ENCODE results near the gene IMPDH1.

Gene IMPDH1

DNA sequence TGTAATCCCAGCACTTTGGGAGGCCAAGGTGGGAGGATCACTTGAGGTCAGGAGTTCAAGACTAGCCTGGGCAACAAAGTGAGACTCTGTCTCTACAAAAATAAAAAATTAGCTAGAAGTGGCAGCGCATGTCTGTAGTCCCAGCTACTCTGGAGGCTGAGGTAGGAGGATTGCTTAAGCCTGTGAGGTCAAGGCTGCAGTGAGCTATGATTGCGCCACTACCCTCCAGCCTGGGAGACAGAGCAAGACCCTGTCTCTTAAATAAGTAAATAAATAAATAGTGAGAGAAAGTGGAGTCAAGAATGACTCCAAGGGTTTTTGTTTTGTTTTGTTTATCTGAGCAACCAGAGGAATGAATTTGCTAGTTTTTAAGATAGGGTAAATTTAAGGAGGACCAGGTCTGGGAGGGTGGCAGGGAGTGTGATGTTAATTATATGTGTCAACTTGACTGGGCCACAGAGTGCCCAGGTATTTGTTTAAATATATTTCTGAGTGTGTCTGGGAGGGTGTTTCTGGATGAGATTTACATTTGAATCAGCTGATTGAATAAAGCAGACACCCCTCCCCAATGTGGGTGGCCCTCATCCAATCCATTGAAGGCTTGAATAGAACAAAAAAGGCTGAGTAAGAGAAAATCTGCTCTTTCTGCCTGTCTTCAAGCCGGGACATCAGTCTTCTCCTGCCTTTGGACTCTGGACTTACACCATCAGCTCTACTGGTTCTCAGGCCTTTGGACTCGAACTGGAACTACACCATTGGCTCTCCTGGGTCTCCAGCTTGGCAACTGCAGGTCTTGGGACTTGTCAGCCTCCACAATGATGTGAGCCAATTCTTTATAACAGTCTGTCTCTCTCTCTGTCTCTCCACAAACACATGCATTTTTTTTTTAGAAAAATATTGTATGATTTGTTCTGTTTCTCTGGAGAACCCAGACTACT lies 23.5 kb downstream of the IMPDH1 start:
- no peak for DNase-seq

DNA sequence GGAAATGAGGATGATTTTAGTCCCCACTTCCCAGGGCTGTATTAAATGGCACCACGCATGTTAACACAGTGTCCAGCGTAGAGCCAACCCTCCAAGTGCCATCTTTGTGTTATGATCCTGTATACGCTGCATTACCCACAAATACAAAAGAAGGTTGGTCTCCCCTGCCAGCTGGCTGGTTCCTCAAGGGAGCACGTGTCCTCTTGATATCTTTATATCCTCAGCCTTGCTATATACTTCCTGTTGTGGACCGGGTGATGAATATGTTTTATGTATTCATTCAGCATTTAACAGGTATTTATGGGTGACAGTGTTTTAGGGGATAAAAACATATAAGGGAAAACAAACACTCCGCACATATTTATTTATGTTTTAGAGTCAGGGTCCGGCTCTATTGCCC lies 25.1 kb downstream of the IMPDH1 start:
- no peak for DNase-seq

DNA sequence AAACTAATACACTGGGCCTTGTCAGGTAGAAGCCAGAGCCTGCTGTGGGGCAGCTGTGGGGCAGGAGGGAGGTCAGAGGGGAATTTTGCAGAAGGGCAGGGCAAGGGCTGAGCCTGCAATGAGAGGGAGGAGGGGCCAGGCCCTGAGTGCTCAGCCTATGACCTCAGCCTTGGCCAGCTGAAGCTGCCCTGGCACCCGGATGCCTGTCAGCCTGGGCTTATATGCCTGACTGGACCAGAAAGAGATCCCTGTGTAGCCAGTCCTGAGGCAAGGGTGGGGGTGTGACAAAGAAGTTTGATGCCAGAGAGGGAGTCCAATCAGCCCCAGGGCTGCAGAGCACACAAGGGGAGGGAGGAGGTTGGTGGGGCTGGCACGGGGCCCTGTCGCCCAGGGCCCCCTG lies 26.0 kb downstream of the IMPDH1 start:
- DNase-seq, result no peak

DNA sequence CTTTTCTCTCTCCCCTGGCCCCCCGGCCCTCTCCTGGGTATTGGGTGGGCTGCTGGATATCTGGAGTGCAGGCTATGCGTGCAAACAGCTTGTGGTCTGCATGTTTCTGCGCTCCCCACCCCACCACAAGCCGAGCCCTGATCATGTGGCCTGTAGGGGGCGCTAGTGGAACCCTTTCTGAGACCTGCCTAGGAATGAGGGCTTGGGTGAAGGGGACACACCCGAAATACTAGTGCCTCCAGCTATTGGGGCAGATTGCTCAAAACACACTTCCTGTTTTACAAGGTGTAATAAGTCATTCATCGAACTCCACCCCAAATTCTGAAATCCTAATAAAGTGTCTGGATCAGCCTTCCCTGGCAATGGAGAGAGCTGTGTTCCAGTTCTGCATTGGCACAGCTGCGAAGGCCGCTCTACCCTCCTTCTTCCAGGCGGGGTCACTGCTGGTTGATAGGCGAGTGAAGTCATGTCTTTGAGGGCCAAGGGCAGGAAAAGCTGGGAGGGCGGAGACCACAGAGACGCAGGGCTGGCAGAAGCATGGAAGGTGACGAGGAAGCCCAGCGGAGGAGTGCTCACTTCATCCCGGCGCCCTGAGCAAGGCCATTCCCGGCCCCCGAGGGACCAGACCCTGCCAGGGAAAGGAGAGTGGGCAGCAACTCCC lies 28.5 kb downstream of the IMPDH1 start:
- peak; percentile 29 for DNase-seq

DNA sequence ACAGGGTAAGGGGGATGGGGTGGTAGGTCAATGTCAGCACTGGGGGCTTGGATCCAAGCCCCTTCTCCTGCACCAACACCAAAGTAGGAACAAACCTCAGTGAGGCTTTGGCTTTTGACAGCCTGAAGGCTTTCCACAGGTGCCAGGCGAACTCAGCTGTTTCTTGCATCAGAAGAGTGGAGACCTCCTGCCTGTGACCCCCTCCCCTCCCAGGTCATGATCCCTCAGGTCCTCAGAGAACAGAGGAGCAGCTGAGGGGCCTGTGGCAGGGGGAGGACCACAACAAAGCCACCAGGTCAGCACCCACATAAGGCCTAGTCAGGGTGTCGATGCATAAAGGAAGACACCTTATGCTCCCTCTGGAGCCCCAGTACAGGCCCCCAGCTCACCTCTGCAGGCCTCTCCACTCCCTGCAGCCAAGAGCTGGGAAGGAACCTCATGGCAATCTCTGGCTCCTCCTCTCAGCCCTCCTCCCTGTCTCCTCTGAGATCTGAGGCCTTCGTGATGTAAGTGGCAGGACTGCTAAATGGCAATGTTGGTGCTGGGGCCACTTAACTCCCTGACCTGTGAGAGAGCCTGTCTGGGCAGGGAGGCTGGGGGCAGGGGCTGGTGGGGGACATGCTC lies 29.2 kb downstream of the IMPDH1 start:
- no peak for DNase-seq

DNA sequence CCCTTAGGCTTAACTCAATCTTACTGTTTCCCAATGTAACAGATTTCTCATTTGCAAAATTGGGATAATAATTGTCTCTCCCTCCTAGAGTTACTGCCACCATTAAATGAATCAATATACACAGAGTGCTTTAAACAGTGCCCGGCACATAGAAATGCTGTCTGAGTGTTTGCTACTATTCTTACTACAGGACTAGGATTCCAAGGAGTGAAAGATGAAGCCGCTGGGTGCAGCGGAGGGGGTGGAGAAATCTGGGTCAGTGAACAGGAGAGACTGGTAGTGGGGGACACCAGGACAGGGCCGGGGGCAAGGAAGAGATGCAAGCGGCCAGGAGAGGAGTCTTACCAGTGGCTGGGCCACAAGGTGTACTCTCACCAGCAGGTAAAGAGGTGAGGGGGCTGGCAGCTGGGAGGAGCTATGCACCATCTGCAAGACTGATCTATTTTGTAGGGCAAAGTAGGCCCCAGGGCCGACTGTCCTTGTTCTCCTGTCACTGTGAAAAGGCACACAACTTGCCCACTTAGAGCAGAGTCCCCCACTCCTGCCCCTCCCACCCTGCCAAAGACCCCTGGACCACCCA lies 29.8 kb downstream of the IMPDH1 start:
- DNase-seq, result no peak

DNA sequence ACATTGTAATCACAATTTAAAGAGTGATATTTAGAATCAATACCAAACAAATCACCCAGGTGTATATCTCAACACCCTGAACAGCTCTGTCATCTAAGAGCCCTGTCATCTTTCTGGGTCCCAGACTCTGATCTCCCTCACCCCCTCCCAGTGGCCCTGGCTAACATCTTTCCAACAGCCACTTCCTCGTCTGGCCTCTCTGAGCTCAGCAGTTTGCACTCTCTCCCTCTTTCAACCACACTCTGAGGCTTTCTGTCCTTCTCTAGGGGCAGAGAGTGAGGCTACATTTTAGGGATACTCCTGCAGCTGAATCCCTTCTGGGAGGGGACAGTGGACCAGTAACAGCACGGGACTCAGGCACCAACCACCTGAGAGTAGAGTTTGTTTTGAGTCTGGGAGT lies 31.1 kb downstream of the IMPDH1 start:
- no peak for DNase-seq

DNA sequence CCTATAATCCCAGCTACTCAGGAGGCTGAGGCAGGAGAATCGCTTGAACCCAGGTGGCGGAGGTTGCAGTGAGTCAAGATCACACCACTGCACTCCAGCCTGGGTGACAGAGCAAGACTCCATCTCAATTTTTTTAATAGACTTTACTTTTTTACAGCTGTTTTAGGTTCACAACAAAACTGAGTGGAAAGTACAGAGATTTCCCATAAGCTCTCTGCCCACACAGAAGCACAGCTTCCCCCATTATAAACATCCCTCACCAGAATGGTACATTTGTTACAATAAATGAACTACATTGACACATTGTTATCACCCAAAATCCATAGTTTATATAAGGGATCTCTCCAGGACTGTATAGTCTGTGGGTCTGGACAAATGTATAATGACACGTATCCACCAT lies 33.7 kb downstream of the IMPDH1 start:
- DNase-seq, result no peak

DNA sequence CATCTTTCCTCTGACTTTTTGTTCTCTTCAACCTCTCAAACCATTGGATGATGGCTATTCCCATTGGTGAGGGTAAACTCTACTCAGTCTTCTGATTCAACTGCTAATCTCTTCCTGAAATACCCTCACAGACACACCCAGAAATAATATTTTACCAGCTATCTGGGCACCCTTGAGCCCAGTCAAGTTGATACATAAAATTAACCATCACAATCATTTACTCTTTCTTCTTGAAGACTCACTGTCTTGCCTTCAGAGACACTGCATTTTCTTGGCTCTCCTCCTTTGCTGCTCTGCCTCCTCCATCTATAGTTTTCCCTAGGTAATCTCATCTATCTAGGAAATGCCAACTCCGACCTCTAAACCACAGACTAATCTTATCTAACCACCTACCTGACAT lies 35.7 kb downstream of the IMPDH1 start:
- DNase-seq, result no peak

DNA sequence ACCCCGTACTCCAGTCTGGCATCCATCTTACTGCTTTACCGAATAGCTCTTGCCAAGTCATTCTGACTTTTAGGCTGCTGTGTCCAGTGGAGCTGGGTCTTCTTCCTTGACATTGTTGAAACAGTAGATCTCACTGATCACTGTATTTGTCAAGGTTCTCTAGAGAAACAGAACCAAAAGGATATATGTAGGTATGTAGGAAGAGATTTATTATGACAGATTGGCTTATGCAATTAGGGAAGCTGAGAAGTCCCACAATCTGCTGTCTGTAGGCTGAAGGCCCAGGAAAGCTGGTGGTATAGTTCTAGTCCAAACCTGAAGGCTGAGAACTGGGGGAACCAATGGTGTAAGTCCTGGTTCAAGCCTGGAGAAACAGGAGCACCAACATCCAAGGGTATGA lies 36.2 kb downstream of the IMPDH1 start:
- DNase-seq, result no peak

DNA sequence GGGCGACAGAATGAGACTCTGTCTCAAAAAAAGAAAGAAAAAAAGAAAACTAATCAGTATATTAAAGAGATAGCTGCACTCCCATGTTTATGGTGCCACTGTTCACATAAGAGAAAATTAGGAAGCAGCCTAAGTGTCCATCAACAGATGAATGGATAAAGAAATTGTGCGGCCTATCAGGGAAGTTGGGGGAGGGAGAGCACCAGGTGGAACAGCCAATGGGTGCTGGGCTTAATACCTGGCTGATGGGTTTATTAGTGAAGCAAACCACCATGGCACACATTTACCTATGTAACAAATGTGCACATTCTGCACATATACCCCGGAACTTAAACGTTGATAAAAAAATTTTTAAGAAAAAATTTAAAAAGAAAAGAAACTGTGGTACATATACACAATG lies 39.3 kb downstream of the IMPDH1 start:
- DNase-seq, result no peak

DNA sequence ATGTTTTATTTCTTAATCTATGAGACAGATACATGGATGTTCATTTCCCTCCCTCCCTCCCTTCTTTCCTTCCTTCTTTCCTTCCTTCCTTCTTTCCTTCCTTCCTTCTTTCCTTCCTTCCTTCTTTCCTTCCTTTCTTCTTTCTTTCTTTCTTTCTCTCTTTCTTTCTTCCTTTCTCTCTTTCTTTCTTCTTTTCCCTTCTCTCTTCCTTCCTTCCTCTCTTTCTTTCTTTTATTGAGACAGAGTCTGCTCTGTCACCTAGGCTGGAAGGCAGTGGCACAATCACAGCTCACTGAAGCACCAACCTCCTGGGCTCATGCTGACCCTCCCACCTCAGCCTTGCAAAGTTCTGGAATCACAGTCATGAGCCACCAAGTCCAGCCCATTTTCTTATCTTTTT lies 42.8 kb downstream of the IMPDH1 start:
- DNase-seq, result no peak

DNA sequence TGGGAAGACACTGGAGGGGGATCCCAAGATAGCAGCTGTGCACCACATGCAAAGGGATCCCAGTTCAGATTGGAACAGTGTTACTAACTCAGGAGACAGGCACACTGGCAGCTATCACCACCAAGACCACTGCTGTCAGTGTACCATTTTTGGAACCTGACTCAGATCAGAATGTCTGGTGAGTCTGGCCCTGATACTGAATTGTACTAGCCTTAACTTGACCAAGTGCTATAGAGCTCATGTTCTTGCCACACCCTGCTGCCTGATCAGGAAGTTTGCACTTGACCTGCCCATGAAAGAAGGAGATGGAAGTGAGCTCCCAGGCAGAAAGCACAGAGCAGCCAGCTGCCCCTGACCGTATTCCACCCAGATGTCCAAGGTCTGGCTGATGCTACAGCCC lies 43.5 kb downstream of the IMPDH1 start:
- DNase-seq, result no peak

DNA sequence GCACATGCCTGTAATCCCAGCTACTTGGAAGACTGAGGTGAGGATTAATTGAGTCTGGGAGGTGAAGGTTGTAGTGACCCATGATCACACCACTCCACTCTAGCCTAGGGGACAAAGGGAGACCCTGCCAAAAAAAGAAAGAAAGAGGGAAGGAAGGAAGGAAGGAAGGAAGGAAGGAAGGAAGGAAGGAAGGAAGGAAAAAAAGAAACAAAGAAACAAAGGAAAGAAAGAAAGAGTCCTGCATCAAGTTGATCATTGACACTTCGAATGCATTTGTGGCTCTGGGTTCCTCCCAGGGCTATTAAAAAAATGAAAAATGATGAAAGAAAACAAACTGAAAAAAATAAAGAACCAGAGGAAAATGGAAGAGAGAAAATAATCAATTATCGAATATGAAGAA lies 44.4 kb downstream of the IMPDH1 start:
- DNase-seq, result no peak

DNA sequence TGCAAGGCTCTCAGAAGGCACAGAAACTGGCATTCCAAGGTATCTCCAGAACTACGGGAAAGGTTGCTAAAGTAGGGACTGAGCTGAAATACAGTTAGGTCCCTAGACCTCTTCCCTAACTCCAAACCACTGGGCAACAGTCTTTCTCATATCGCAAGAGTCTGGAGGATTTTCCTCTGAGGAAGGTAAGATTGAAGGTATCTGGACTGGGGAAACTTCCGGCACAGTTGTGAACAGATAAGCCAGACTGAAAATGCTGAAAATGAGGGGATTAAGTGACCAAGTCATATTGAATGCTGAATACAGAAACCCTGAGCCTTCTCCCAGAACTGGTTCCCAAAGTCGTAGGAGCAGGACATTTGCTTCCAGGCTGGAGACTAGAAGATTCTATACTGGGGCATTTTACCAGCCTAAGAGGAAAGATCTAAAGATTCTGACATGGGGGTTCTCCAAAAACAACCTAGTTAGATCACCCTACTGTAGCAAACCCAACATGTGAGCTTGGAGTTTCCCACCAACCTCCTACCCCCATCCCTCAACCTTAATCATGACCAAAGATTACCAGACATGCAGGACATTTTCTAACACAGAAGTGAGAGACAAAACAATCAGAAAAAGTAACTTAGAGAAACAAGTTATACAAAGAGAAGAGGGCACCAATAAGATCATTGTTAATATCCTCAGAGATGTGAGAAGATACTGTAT lies 45.5 kb downstream of the IMPDH1 start:
- no peak for DNase-seq

DNA sequence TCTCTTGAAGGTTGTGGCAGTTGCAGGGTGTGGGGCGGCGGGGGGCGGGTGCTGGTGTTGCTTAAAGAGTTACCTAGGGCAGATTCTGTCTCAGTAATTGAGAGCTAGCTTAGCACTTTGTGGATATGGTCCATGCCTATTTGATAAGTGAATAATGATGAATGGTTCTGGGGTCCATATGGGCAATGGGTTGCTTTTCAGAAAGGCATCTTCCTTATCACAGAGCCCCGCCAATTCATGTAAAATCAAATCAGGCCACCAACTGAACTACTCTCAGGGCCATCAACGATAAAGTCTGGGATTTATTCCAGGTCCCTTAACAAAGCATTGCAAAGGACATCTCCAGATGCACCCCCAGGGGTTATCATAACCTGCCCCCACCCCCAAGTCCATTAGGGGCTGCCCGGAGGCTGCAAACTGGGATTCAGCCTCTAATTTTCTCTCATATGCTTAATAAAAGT lies 46.5 kb downstream of the IMPDH1 start:
- no peak for DNase-seq

DNA sequence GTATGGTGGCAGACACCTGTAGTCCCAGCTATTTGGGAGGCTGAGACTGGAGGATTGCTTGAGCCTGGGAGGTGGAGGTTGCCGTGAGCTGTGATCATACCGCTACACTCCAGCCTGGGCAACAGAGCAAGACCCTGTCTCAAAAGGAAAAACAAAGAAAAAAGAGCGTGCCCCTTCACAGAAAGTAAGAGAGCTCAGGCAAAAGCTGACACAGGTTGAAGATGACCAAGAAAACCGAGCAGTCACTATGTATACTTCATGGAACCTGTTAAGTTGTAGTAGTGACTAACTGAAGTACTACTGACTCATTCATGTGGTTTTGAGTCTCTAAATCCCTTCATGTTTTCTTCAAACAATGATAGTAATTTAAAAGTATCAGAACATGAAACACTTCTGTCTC lies 47.1 kb downstream of the IMPDH1 start:
- no peak for DNase-seq

DNA sequence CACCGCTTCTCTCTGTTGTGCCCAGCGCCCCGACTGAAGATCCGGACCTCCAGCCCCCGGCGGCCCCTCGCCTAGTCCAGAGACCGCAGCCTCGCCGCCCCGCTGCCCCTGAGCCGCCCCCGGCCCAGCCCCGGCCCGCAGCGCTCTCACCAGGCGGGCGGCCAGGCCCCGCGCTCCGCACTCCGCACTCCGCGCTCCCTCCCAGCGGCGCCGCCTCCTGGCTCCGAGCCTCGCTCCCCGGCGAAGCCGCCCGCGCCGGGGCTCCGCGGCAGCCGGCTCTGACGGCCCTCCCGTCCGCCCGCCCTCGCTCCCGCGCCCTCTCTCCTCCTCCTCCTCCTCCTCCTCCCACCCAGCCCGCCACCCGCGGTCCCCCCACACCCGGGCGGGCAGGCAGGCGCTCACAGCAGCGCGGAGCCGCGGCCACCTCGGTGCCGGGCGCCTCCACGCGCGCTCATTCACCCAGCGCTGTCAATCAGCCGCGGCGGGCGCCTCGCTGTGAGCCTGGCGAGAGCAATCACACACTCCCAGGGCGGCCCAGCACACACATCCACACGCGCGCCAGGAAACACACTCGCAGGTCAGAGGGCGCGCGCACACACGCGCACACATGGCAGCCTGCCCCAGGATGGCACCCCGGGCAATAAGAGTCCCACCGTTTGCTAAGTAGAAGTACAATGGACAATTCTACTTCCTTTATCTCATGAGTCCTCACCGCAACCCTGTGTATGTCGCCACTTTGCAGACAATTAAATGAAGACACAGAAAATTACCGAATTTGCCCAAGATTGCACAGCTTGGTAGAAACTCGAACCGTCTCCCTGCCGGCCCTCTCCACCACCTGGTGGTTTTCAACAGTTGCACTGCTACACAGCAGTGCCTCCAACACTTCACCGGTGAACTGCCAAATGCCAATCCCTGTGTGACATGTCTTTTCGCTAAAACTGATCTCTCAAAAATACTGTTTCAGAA lies 48.1 kb downstream of the IMPDH1 start, which contains the start of gene PRRT4:
Gene PRRT4 (minus strand): TSS at position 280 of the 969 bp plus-strand sequence.
- DNase-seq, result peak; percentile 59

DNA sequence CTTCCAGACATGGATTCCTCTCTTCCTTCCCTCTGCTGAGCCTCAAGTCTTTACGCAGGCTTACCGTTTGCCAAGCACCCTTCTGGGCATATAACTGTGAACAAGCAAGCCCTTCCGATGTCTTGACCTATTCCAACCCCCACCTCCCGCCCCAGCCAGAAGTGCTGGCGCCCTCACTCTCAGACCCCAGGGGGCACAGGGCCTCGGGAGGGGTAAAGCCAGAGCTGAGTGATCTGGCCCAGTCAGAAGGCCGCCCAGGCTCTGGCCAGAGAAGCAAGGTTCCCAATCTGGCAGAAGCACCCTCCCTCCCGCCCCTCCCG lies 49.5 kb downstream of the IMPDH1 start:
- DNase-seq, result no peak

DNA sequence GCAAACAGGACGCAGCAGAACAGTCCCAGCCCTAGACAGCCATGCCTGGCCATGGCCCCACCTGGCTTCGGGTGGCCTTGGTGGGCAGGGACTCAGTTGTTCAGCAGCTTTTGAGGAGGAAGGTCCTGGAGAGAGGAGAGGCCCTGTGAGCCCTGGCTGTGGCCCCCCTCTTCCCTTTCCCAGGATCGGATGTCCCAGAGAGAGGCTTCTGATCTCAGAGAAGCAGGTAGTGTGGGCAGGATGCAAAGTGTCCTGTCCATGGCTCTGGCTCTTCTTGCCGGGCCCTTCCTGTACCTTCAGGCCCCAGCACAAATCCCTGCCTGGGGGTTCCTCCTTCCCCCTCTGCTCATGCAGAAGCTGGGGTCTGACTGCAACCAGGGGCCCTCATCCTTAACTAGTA lies 49.8 kb downstream of the IMPDH1 start:
- no peak for DNase-seq

DNA sequence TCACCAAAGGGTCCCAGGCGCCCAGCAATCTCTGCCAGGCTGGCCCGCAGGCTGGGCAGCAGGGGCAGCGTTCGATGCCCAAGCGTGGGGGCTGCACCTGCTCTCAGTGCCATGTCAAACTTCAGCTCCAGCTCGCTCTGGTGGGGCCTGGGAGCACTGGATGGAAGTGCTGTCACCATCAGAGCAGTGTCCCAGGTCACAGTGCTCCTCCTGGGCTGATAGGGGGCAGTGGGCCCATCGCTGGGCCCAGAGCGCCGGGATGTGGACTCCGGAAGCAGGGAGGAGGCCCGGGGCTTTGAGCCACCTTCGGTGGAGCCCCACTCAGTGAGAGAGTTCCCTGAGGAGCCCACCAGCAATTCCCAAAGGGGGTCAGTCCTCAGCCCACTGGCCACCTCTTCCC lies 50.4 kb downstream of the IMPDH1 start:
- DNase-seq, result no peak

DNA sequence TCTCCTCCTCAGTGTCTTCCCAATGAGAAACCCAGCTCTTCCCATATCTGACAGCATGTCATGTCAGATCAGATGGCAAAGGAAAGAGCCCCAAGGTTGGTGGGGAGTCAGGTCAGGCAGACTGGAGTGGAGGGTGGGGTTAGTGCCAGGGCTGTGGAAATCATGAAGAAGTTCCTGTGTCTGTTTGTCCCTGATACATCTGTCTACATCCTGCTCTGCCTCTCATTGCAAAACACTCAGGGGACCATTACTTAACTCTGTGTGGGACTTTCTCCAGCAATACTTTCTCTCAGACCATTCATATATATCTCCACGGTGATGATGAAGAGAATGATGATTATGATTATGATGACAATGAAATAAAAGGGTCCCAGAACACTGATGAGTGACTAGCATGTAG lies 51.5 kb downstream of the IMPDH1 start:
- DNase-seq, result no peak
